Renal pelvis (tissue), 4 donors: ENCODE results near the gene ZFPL1. TPM values are rescaled to one million over a fixed set of nuclear protein-coding genes. Genes with fewer than 3 reads are reported as not detected.

Experiments used
- DNase-seq: peaks from one replicate; pipeline ENCODE4 v3.0.0-alpha.2; 2013
- polyA plus RNA-seq, 3 donors: library from polyadenylated mRNA; unstranded; fragments of 120-200 nt; gene quantifications; one replicate each; pipeline ENCODE4 v1.2.1, GENCODE V29; 2013; ENCODE audit not compliant: insufficient read length in 3 of 3

ZFPL1 gene
- polyA plus RNA-seq, 3 donors = 30.4 to 37.1 (median 35.4) TPM

- no peak for DNase-seq
Measured at GRCh38 chr11:65058012-65058411, 26.0 kb upstream of the ZFPL1 start.

GRCh38 chr11:65058419-65059054, 25.5 kb upstream of the ZFPL1 start, which contains the start of gene NAALADL1:
TSS of gene NAALADL1 (minus strand) at chr11:65058553. CDS start at chr11:65058521, 32 bp downstream.
- no peak for DNase-seq

- DNase-seq = no peak
Measured at GRCh38 chr11:65059523-65059922, 24.5 kb upstream of the ZFPL1 start.

DNA sequence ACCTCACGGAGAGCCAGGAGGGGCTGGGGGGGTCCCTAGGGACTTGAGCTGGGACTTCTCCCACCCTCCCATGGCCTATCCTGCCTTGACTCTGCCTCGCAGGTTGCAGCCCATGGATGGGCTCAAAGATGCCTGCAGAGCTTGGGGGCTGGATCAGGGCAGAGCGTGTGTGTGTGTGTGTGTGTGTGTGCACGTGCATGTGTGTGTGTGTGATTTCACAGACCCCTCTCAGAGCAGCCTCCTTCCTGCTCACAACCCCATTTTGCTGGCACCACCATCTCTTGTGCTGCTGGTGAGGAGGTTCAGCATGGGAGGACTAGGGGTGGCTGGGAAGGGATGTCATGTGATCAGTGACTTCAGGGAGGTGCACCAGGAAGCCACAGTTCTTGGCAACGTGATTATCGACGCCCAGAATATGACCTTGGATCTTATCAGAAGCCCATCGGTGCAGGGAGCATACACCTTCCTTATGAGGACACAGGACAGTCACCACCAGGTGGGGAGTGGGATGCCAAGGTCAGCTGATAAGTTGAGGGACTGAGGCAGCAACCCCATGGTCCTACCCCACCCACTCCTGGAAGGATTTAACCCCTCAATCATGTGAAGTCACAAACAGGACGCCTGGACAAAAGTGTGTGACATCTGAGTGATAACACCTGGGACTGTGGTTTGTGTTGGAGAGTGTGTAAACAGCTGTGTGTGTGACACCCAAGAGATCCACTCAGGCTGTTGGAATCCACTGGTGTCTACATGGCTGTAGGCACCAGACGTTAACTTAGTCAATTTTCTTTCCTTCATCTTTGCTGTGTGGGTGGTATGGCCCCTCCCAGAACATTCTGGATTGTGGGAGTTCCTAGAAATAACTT, 23.8 kb upstream of the ZFPL1 start:
- DNase-seq = no peak

DNA sequence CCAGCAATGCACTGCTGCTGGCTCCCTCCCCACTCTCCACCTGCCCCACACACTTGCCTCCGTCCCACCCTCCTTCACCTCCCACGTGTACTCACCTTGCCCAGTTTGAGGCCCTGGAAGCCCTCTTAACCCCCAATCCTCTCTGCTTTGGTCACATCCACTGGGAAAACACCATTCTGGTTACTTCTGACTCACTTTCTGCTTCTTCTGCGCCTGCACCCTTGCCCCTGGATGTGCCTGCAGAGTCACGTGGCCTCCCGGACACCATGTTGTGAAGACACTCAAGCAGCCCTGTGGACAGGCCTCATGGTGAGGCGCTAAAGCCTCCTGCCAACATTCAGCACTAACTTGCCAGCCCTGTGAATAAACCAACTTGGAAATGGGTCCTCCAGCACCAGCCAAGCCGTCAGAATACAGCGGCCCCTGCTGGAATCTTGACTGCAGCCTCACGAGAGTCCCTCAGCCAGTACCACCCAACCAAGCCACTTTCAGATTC, 23.1 kb upstream of the ZFPL1 start:
- DNase-seq = no peak

DNA sequence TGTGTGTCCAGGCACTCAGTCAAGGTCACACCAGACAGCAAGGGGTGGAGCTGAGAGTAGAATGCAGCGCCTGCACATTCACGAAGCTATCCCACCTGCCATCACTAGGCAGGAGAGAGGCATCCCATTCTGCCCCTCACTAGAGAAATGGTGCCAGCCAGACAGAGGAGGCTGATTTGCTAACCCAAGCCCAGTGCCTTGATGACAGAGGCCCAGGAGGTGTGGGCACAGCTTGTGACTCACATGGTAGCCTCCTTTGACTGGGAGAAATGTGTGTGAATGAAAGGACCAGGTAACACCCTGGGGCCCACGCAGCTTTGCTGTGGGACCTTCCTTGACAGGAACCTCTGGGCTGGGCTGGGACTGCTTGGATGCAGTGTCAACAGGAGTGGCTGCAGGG, 20.5 kb upstream of the ZFPL1 start:
- no peak for DNase-seq

DNA sequence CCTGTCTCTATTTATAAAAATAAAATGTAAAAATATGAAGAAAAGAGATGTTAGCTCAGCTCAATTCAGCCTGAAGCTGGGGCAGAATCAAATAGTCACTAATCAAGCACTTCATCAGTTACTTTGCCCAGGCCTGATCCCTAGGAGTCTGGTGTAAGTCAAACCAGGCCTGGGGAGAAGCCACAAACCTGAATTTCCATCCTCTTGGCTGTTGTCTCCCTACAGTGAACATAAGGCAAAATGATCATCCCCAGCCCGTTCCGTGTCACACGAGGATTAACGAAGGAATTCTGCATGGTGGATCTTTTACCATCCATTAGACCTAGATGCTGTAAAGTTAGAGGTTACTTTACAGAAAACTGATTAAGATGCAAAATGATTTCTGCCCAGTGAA, 19.2 kb upstream of the ZFPL1 start:
- DNase-seq = no peak

- DNase-seq = no peak
Measured at GRCh38 chr11:65065851-65066250, 18.2 kb upstream of the ZFPL1 start.

GRCh38 chr11:65066315-65066714, 17.7 kb upstream of the ZFPL1 start:
- DNase-seq = no peak

- DNase-seq = no peak
Measured at GRCh38 chr11:65066805-65067291, 17.2 kb upstream of the ZFPL1 start.

- no peak for DNase-seq
Measured at GRCh38 chr11:65067446-65067845, 16.6 kb upstream of the ZFPL1 start.

GRCh38 chr11:65069217-65069616, 14.8 kb upstream of the ZFPL1 start:
- no peak for DNase-seq

DNA sequence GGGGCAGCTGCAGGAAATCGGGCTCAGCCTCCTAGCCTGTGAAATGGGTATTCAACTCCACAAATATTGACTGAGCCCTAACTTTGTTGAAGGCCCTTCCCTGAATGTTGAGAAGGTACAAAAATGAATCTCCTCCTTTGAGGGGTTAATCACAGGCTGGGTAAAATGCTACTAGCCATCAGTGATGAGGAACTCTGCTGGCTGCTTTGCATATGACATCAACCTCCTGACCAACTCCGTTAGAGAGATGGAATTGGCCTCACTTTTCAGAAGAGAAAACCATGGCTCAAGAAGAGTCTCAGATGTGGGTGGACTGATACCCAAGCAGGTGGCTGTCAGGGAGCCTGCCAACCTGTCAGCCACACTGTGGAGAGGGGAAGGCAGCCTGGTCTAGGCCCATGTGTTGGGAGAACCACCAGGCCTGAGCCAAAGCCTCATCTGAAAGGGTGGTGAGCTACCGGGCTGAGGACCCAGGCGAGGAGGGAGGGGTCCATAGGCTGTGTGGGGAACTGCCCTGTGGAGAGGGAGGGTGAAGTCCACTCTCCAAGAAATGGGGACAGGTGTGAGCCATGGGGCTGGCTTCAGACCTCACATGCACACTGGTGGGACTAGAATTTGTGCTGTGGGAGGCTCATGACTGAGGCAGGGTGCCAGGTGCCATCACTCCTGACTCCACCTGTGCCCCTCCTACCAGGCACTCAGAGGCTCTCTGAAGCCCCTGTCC, 12.0 kb upstream of the ZFPL1 start:
- DNase-seq = no peak

- no peak for DNase-seq
Measured at GRCh38 chr11:65072631-65072966, 11.4 kb upstream of the ZFPL1 start.

DNA sequence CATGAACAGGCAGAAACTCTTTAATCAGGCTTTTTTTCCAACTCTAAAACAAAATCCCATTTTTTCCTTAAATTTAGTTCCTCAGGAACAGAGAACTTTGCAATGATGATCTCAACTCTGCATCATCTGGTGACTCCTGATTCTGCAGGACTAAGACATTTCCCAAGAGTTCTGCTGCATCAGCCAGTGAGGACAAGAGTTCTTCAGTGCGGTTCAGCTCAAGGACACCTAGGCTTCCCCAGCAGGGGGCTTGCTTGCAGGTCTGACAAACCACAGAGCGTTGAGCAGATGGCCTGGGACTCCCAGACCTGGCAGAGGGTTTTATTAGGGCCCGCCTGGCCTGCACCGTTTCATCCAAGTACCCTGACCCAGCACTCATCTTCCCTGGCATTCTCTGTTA, 6.6 kb upstream of the ZFPL1 start:
- DNase-seq = no peak

DNA sequence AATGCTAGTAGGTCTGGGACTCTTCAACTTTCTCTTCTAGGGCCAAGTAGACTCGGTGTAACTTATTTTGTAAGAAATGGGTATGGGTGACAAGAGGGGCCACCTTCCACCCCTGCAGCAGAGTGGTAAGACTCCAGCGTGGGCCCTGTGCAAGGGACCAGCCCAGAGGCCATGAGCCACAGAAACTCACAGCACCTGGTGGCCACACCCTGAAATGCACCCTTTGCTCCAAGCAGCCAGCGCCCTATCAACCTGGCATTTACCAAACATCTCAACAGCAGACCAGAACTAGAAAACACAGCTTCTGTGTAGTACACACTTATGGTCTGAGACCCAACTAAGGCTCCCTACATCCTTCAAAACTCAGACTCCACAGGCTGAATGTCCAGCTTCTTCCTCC, 5.9 kb upstream of the ZFPL1 start:
- DNase-seq = no peak

DNA sequence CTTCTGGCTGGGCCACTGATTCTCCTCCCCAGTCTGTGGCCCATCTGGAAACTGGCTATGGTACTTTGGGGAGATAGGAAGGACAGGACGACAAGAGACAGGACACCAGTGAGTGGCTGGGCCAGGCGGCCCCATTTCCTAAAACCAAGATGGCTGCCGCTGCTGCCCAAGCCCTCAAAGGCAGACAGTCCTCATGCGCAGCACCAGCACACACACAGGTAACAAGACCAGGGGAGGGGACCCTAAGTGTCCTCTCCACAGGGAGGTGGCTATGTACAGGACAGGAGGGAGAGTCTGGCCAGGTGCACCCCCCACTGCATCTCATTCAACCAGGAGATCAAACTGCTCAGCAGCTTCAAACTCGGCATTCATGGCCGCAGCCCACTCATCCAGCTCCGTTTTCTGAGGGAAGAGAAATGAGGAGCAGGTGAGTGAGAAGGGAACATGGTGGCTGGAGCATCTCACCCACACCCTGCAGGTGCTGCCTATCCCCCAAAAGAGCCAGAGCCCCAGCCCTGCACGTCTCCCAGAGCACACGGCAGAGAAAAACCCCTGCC, 5.2 kb upstream of the ZFPL1 start:
- no peak for DNase-seq

DNA sequence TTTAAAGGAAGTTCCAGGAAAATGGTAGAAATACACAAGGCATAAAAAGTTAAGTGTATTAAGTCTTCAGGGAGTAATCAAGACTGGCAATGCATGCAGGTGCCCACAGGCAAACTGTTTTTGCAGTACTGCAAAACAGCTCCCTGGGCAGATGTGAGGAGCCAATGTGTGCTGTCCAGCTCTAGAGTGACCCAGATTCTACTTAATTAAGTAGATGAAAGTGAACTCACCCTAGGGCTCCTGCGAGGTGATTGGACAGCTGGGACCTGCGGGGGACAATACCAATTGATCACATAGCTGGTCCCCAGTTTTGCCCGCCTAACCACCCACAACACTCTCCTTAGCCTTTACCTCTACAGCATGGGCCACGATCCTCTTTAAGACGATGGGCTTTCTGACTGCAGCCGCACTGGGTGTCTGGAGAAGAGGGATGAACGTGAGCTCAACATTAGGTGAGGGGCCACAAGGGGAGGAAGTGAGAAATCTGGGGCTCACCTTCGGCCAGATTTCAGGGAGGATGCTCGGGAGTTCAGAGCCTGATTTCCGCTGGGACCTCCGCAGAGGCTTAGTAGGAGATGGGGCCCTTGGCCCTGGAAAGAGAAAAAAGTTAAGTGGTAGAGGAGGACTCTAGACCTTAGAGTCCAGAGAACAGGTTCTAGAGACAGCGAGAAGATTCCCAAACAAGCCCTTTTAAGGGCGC, 738 bp upstream of the ZFPL1 start:
- no peak for DNase-seq

DNA sequence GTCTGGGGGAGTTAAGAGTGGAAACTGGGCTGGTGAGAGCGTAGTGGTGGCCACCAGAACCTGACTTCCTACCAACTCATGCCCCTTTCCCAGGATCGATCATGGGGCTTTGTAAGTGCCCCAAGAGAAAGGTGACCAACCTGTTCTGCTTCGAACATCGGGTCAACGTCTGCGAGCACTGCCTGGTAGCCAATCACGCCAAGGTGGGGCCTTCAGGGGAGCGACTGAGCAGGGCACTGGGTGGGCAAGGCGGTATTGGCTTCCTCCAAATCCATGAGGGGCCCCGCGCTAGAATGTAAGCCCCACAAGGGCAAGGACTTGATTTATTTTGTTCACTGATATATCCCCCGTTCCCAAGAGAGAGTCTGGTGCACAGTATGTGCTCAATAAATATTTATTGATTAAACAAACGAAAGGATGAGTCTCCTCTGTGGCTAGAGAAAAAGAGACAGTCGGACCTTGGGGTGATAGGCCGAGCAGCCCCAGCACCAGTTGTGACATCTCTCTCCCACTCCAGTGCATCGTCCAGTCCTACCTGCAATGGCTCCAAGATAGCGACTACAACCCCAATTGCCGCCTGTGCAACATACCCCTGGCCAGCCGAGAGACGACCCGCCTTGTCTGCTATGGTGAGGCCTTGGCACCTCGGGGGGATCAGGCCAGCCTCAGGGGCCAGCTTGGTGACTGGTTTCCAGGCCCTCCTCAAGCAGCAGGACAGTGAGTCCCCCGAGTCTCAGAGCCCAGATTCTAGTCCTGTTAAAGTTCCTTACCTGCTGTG, 765 bp downstream of the ZFPL1 start:
- no peak for DNase-seq

- no peak for DNase-seq
Measured at GRCh38 chr11:65085446-65085845, 1.4 kb downstream of the ZFPL1 start.

DNA sequence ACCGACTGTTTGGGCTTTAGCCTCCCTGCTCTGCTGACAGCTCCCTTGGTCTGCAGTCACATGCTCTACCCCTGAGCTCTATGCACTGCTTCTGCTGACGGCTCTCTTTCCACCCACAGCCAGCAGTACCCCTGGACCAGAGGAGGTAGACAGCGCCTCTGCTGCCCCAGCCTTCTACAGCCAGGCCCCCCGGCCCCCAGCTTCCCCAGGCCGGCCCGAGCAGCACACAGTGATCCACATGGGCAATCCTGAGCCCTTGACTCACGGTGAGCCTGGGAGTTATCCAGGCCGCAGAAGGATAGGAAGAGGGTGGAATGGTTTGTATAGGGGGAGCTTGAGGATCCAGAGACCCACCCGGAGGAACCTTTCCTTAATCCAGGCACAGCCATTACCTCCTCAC, 2.8 kb downstream of the ZFPL1 start:
- DNase-seq = no peak
